Stimulated activated CD4-positive, alpha-beta T cell treated with anti-CD3 and anti-CD28 coated beads, Interleukin-12 subunit alpha, Interleukin-12 subunit beta, amount 100 ng/mL, for 48 hours (primary cell): ENCODE data around the gene FBXO44.

Experiments
- DNase-seq, 3 donors: peaks; one replicate each; pipeline ENCODE4 v3.0.0-alpha.2; 2020; ENCODE audit warnings: low read depth in 2 of 3, low spot score in 1 of 3

FBXO44 gene

DNA sequence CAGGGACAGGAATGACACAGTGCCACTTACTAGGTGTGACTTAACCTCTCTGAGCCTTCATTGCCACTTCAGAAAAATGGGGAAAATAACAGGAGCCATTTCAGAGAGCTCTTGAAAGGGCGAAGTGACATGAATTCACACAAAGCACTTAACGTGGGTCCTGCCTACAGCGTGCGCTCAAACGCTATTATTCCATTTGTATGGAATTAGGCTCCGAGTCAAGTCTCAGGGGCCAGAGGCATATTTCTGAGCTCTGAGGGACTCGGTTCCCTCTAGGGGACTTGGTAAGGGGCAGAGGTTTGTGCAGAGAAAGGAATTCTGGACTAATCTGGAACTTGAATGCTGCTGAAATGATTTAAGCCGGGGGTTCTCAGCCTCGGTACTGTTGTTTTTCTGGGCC lies 50.9 kb downstream of the FBXO44 start:
- DNase-seq, result no peak

DNA sequence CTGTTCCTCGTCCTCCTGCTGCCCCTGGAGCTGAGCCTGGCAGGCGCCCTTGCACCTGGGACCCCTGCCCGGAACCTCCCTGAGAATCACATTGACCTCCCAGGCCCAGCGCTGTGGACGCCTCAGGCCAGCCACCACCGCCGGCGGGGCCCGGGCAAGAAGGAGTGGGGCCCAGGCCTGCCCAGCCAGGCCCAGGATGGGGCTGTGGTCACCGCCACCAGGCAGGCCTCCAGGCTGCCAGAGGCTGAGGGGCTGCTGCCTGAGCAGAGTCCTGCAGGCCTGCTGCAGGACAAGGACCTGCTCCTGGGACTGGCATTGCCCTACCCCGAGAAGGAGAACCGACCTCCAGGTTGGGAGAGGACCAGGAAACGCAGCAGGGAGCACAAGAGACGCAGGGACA lies 51.6 kb downstream of the FBXO44 start:
- no peak for DNase-seq

DNA sequence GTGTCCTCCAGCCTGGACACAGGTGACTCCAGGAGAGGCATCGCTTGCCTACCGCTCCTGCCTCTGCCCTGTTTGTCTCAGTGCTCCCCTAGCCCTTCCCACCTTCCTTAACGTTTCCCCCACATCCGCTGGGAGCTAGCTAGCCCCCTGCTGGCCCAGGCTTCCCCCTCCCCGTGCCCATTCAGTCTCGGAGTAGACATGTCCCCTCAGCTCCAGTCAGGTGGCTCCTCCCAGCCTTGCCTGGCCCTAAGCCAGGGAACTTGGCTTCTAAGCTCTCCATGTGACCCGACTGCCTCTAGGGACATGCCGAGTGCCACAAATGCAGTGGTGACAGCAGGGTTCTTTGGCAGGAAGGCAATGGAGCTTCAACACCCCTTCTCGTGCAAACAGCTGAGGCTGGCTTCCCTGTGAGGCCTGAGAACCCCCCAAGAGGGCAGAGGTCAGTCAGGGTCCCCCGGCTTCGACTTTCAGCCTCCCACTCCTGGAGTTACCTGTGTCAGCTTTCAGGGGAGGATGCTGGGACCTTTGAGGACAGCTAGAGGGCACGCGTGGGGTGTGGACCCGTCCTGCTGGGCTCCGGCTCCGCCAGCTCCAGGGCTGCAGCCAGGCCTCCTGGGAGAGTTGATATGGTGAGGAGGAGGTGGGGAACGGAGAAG lies 53.1 kb downstream of the FBXO44 start:
- no peak for DNase-seq

DNA sequence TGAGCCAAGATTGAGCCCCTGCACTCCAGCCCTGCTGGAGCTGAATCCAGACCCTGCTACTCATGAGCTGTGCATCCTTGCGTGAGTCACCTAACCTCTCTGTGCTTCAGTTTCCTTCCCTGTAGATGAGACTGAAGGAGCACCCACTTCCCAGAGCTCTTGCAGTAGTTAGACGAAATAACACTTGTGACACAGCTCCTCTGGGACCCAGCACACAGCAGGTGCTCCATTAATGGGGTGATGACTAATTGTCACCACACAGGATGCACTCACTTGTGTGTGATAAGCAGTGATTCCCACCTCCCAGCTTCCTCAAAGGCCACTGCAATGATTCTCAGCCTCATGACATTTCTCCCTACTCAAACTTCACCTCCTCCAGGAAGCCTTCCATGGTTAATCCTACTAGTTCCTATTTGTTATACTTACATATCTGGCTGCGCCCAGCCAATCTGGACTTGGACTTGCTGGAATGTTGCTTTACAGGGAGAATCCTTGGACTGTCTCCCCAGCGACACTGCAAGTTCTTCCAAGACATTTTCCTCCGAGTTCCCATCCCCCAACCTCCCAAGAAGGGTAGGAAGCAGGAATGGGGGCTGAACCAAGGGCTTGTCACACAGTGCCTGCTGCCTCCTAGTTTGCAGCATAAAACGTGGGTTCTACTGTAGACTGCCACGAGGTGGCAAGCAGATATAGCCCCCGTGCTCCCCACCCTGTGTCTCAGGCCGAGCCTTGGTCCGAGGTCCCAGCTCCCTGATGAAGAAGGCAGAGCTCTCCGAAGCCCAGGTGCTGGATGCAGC lies 54.1 kb downstream of the FBXO44 start:
- DNase-seq, result no peak

DNA sequence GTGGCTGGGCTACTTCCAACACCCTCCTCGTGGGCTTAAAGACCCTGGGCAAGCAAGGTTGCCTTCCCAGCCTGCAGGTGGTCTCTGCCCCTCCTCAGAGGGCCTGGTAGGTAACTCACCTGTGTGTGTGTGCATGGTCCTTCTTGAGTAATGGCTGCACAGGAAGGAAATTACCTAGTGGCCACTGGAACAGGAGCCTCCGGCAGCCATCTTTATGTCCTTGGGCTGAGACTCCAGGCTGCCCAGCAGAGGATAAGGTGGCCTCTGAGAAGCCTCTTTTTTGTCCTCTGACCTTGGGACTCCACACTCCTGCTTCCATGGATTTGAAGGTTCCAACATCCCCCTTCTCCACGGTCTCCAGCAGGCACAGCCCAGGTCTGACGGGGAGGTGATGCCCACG lies 56.8 kb downstream of the FBXO44 start:
- DNase-seq, result no peak

DNA sequence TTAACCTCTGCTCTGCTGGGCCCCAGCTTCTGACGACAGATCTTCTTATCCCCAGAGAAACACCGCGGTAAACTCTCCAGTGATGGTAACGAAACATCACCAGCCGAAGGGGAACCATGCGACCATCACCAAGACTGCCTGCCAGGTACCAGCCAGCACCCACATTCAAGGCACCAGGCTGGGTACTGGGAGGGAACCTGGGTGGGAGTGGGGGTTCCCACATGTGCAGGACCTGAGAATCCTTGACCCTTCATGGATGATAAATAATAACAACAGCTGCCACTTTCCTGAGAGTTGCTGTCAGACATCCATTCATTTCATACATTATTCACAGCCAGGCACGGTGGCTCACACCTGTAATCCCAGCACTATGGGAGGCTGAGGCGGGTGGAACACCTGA lies 57.6 kb downstream of the FBXO44 start:
- DNase-seq, result no peak
